HPDE6-E6E7 (cell line): ENCODE data around the gene SLC25A30.
"Not testable (repeated sequence)": the region's sequence is repeated elsewhere in the genome, so short reads cannot be mapped to it uniquely, and the experiment has no call there.

Source experiments
- DNase-seq: peaks from one replicate; pipeline ENCODE4 v3.0.0; 2011; ENCODE audit warnings: missing footprints; ENCODE audit errors: extremely low spot score

SLC25A30 gene

GRCh38 chr13:45391926-45392325, 26.2 kb downstream of the SLC25A30 start:
- no peak for DNase-seq

- DNase-seq, result not testable (repeated sequence)
Measured at GRCh38 chr13:45391128-45391527, 27.0 kb downstream of the SLC25A30 start.

- not testable (repeated sequence) for DNase-seq
Measured at GRCh38 chr13:45390348-45390747, 27.8 kb downstream of the SLC25A30 start.

- no peak for DNase-seq
Measured at GRCh38 chr13:45388664-45389063, 29.5 kb downstream of the SLC25A30 start.

- not testable (repeated sequence) for DNase-seq
Measured at GRCh38 chr13:45386892-45387575, 31.1 kb downstream of the SLC25A30 start.

- DNase-seq, result no peak
Measured at GRCh38 chr13:45385907-45386553, 32.1 kb downstream of the SLC25A30 start.

GRCh38 chr13:45385320-45385719, 32.9 kb downstream of the SLC25A30 start:
- no peak for DNase-seq

GRCh38 chr13:45384474-45385174, 33.5 kb downstream of the SLC25A30 start:
- DNase-seq, result no peak

GRCh38 chr13:45382739-45383138, 35.4 kb downstream of the SLC25A30 start:
- DNase-seq, result not testable (repeated sequence)

GRCh38 chr13:45381196-45381595, 37.0 kb downstream of the SLC25A30 start:
- no peak for DNase-seq

- not testable (repeated sequence) for DNase-seq
Measured at GRCh38 chr13:45380708-45381107, 37.5 kb downstream of the SLC25A30 start.

- not testable (repeated sequence) for DNase-seq
Measured at GRCh38 chr13:45379516-45379915, 38.7 kb downstream of the SLC25A30 start.

GRCh38 chr13:45378786-45379185, 39.4 kb downstream of the SLC25A30 start:
- DNase-seq, result not testable (repeated sequence)

- not testable (repeated sequence) for DNase-seq
Measured at GRCh38 chr13:45377314-45377713, 40.9 kb downstream of the SLC25A30 start.

GRCh38 chr13:45376651-45377050, 41.5 kb downstream of the SLC25A30 start:
- not testable (repeated sequence) for DNase-seq

GRCh38 chr13:45374917-45375316, 43.3 kb downstream of the SLC25A30 start:
- no peak for DNase-seq

- no peak for DNase-seq
Measured at GRCh38 chr13:45373162-45373547, 45.0 kb downstream of the SLC25A30 start.

- DNase-seq, result no peak
Measured at GRCh38 chr13:45372189-45373161, 45.7 kb downstream of the SLC25A30 start.

GRCh38 chr13:45370922-45371406, 47.2 kb downstream of the SLC25A30 start:
- DNase-seq, result no peak

- DNase-seq, result no peak
Measured at GRCh38 chr13:45369116-45369515, 49.1 kb downstream of the SLC25A30 start.

- no peak for DNase-seq
Measured at GRCh38 chr13:45368571-45368970, 49.6 kb downstream of the SLC25A30 start.
